GM23338 (cell line): ENCODE results near the gene CELF4. TPM values are rescaled to one million over a fixed set of nuclear protein-coding genes. Genes with fewer than 3 reads are reported as not detected.

ENCODE experiments used
- ATAC-seq: fragments of 200-7000 bp; cut with Tn5 transposase; 3 replicates; pipeline ENCODE4 v1.9.1; 2020
- DNase-seq: peaks from one replicate; pipeline ENCODE4 v3.0.0-alpha.2; 2015; ENCODE audit warnings: low spot score
- H2AFZ ChIP-seq: fragments of 200-600 bp; sonication (generic); 2 replicates; pipeline ENCODE4 v1.8.0; 2016; ENCODE audit warnings: antibody characterized with exemption, mild to moderate bottlenecking, moderate library complexity
- H3F3A ChIP-seq: fragments of 200-600 bp; sonication (generic); replicated peaks from 2 replicates; pipeline ENCODE4 v1.8.0; 2017; ENCODE audit warnings: antibody characterized with exemption, mixed run types, low read depth
- H3K27ac ChIP-seq: fragments of 200-600 bp; sonication (generic); 2 replicates; pipeline ENCODE4 v1.6.1; 2016; ENCODE audit warnings: low read depth
- H3K27me3 ChIP-seq: fragments of 200-600 bp; sonication (generic); 2 replicates; pipeline ENCODE4 v1.8.0; 2016; ENCODE audit warnings: mild to moderate bottlenecking, mixed run types, moderate library complexity; ENCODE audit not compliant: insufficient read depth
- H3K36me3 ChIP-seq: fragments of 200-600 bp; sonication (generic); 2 replicates; pipeline ENCODE4 v1.8.0; 2016; ENCODE audit warnings: mild to moderate bottlenecking; ENCODE audit not compliant: insufficient read depth
- H3K4me1 ChIP-seq: fragments of 200-600 bp; sonication (generic); 2 replicates; pipeline ENCODE4 v1.8.0; 2016; ENCODE audit warnings: mild to moderate bottlenecking, moderate library complexity; ENCODE audit not compliant: insufficient read depth
- H3K4me2 ChIP-seq: fragments of 200-600 bp; sonication (generic); 2 replicates; pipeline ENCODE4 v1.7.1; 2017; ENCODE audit warnings: mixed run types
- H3K4me3 ChIP-seq: fragments of 200-600 bp; sonication (generic); 2 replicates; pipeline ENCODE4 v1.6.1; 2016; ENCODE audit warnings: mixed run types
- H3K79me2 ChIP-seq: fragments of 200-600 bp; sonication (generic); replicated peaks from 2 replicates; pipeline ENCODE4 v1.8.0; 2017; ENCODE audit warnings: mild to moderate bottlenecking; ENCODE audit not compliant: insufficient read depth
- H3K9me2 ChIP-seq: fragments of 200-600 bp; sonication (generic); 2 replicates; pipeline ENCODE4 v1.8.0; 2017; ENCODE audit not compliant: insufficient read depth
- H4K20me1 ChIP-seq: fragments of 200-600 bp; sonication (generic); replicated peaks from 2 replicates; pipeline ENCODE4 v1.8.0; 2017; ENCODE audit warnings: mild to moderate bottlenecking; ENCODE audit not compliant: insufficient read depth
- H3K27ac Mint-ChIP-seq: 2 replicates; pipeline ENCODE4 v1.8.0; 2020; ENCODE audit warnings: inconsistent platforms, mild to moderate bottlenecking, moderate library complexity, mixed read lengths
- H3K27me3 Mint-ChIP-seq: 3 replicates; pipeline ENCODE4 v1.8.0; 2022; ENCODE audit warnings: low read depth, mild to moderate bottlenecking, moderate library complexity, mixed read lengths, inconsistent platforms; ENCODE audit not compliant: insufficient read depth, poor library complexity
- H3K36me3 Mint-ChIP-seq: 3 replicates; pipeline ENCODE4 v1.8.0; 2021; ENCODE audit warnings: low read depth, mild to moderate bottlenecking, inconsistent platforms, moderate library complexity, mixed read lengths
- H3K4me1 Mint-ChIP-seq: 3 replicates; pipeline ENCODE4 v1.8.0; 2020; ENCODE audit warnings: mild to moderate bottlenecking, inconsistent platforms, mixed read lengths
- H3K4me3 Mint-ChIP-seq: 3 replicates; pipeline ENCODE4 v1.8.0; 2021; ENCODE audit warnings: moderate library complexity, mild to moderate bottlenecking, inconsistent platforms, mixed read lengths
- H3K9me3 Mint-ChIP-seq: 3 replicates; pipeline ENCODE4 v1.8.0; 2020; ENCODE audit warnings: moderate library complexity, mild to moderate bottlenecking, inconsistent platforms, mixed read lengths
- CREB1 ChIP-seq: fragments of 250-450 bp; sonication (Bioruptor Pico); IDR thresholded peaks from 2 replicates; pipeline ENCODE4 v1.5.0; 2020; ENCODE audit warnings: low read depth, mild to moderate bottlenecking, moderate library complexity
- EZH2 ChIP-seq: fragments of 200-600 bp; sonication (generic); IDR thresholded peaks from one replicate; pipeline ENCODE4 v1.8.0; 2017; ENCODE audit warnings: antibody characterized with exemption, mild to moderate bottlenecking, low read depth; ENCODE audit not compliant: unreplicated experiment
- EZH2phosphoT487 ChIP-seq: fragments of 200-600 bp; sonication (generic); IDR thresholded peaks from one replicate; pipeline ENCODE4 v1.8.1; 2018; ENCODE audit warnings: antibody characterized with exemption; ENCODE audit not compliant: unreplicated experiment
- JUNB ChIP-seq: IDR thresholded peaks from one replicate; pipeline ENCODE4 v1.6.1; 2016; ENCODE audit warnings: antibody characterized with exemption; ENCODE audit not compliant: unreplicated experiment
- NANOG ChIP-seq: IDR thresholded peaks from 2 replicates; pipeline ENCODE4 v1.6.1; 2016; ENCODE audit warnings: antibody characterized with exemption, borderline replicate concordance
- POLR2AphosphoS5 ChIP-seq: IDR thresholded peaks from 2 replicates; pipeline ENCODE4 v1.6.1; 2016; ENCODE audit warnings: antibody characterized with exemption, low read depth
- STAT1 ChIP-seq: IDR thresholded peaks from one replicate; pipeline ENCODE4 v1.6.1; 2016; ENCODE audit warnings: antibody characterized with exemption; ENCODE audit not compliant: unreplicated experiment
- ZNF114 ChIP-seq: fragments of 250-450 bp; sonication (Bioruptor Pico); IDR thresholded peaks from 2 replicates; pipeline ENCODE4 v1.5.0; 2020; ENCODE audit warnings: mild to moderate bottlenecking, moderate library complexity
- ZNF331 ChIP-seq: fragments of 250-450 bp; sonication (Bioruptor Pico); IDR thresholded peaks from 2 replicates; pipeline ENCODE4 v1.5.0; 2020; ENCODE audit warnings: low read depth, mild to moderate bottlenecking, moderate library complexity
- polyA plus RNA-seq: library from polyadenylated mRNA; unstranded; fragments of >200 nt; fragmentation: Nextera tagmentation; extraction: Ambion mirVana; gene quantifications from 2 replicates; pipeline ENCODE4 v1.2.1, GENCODE V29; 2016
- total RNA-seq: library from RNA; depleted of rRNA; stranded (reverse); fragments of >200 nt; shearing (Covaris generic); gene quantifications from 2 replicates; pipeline ENCODE4 v1.2.3, GENCODE V29; 2014
- TF ChIP-seq, protein P1 (sequence below): IDR thresholded peaks from 2 replicates; pipeline ENCODE4 v1.6.1; 2016; ENCODE audit warnings: antibody characterized with exemption
- TF ChIP-seq, protein P2 (sequence below), 2 experiments: fragments of 200-600 bp in 1 of 2; sonication (generic) in 1 of 2; conservative IDR thresholded peaks; 2 replicates each; pipeline versions ENCODE4 v1.5.1 to v1.6.1; 2016 to 2017; ENCODE audit warnings: antibody characterized with exemption in 2 of 2, low read depth in 2 of 2, mild to moderate bottlenecking in 2 of 2, moderate library complexity in 1 of 2
- TF ChIP-seq, protein P3 (sequence below): fragments of 250-450 bp; sonication (Bioruptor Pico); IDR thresholded peaks from 2 replicates; pipeline ENCODE4 v1.5.0; 2020; ENCODE audit warnings: mild to moderate bottlenecking, moderate library complexity
- TF ChIP-seq, protein P4 (sequence below): IDR thresholded peaks from one replicate; pipeline ENCODE4 v1.6.1; 2018; ENCODE audit warnings: antibody characterized with exemption; ENCODE audit not compliant: unreplicated experiment

The CELF4 gene
- total and polyA plus RNA-seq, 2 experiments from 2014 or later: 2.6 to 6.7 TPM

DNA sequence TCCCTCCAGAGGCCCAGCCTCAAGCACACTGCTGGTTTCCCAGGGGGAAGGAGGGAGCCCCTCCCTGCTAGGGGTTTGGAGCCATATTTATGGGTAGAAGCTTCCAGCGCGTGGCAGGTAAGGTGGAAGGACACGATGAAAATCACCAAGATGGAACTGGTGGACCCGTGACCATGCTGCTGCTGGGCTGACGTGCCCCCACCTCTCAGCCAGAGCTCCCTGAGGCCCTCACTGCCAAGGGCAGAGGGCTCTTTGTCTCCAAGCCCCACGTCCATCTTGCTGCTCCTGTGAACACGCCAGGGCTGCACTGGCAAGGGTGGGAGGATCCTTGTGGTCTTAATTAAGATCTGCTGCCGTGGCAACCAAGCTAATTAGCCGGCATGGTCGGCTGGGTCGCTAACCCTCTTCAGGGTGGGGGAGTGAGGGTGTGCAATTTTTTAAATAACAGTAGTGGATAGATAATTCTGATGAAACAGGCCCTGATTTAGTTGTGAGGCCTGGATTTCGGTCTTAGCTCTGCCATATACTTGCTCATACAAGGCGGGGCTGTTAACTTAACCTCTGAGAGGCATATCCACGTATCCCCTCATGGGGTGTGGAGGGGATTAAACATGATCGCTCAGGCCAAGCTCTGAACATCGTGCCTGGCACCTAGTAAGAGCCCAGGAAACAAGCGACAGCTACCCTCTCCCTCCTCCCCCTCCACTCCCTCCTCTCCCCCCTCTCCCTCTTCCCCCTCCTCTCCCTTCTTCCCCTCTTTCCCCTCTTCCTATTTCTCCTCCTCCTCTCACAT lies 232.8 kb downstream of the CELF4 start:
- H3K4me1 Mint-ChIP-seq: peaks cover 5% of the 10 kb centered on the region

More for the DNA sequence above, 232.8 kb downstream of the CELF4 start:
- Histone ChIP-seq H3K9me2 (no peaks in the 10 kb centered on the region), H3K27me3 (no peaks in the 10 kb centered on the region), H3K36me3 (no peaks in the 10 kb centered on the region), H3K79me2 (no peaks in the 10 kb centered on the region), H3K4me2 (no peak overlapping the region), H3K4me1 (no peaks in the 10 kb centered on the region; the same call in 1 of the 2 replicates), H3K27ac (no peak overlapping the region), H3K4me3 (no peak overlapping the region), H2AFZ (no peak overlapping the region), H4K20me1 (no peaks in the 10 kb centered on the region), H3F3A (no peaks in the 10 kb centered on the region)
- TF ChIP-seq NANOG (no peak), ZNF114 (CRISPR knock-in tag) (no peak), STAT1 (no peak), CREB1 (CRISPR knock-in tag) (no peak), JUNB (no peak), EZH2 (no peak), EZH2phosphoT487 (no peak), POLR2AphosphoS5 (no peak), ZNF331 (CRISPR knock-in tag) (no peak)
- TF ChIP-seq, protein P1, sequence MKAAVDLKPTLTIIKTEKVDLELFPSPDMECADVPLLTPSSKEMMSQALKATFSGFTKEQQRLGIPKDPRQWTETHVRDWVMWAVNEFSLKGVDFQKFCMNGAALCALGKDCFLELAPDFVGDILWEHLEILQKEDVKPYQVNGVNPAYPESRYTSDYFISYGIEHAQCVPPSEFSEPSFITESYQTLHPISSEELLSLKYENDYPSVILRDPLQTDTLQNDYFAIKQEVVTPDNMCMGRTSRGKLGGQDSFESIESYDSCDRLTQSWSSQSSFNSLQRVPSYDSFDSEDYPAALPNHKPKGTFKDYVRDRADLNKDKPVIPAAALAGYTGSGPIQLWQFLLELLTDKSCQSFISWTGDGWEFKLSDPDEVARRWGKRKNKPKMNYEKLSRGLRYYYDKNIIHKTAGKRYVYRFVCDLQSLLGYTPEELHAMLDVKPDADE: no peak
- TF ChIP-seq, protein P2, sequence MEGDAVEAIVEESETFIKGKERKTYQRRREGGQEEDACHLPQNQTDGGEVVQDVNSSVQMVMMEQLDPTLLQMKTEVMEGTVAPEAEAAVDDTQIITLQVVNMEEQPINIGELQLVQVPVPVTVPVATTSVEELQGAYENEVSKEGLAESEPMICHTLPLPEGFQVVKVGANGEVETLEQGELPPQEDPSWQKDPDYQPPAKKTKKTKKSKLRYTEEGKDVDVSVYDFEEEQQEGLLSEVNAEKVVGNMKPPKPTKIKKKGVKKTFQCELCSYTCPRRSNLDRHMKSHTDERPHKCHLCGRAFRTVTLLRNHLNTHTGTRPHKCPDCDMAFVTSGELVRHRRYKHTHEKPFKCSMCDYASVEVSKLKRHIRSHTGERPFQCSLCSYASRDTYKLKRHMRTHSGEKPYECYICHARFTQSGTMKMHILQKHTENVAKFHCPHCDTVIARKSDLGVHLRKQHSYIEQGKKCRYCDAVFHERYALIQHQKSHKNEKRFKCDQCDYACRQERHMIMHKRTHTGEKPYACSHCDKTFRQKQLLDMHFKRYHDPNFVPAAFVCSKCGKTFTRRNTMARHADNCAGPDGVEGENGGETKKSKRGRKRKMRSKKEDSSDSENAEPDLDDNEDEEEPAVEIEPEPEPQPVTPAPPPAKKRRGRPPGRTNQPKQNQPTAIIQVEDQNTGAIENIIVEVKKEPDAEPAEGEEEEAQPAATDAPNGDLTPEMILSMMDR (conservative IDR thresholded peaks at IDR 0.05; ENCODE audit: low read depth in 2 of 2): no peak
- TF ChIP-seq, protein P3, sequence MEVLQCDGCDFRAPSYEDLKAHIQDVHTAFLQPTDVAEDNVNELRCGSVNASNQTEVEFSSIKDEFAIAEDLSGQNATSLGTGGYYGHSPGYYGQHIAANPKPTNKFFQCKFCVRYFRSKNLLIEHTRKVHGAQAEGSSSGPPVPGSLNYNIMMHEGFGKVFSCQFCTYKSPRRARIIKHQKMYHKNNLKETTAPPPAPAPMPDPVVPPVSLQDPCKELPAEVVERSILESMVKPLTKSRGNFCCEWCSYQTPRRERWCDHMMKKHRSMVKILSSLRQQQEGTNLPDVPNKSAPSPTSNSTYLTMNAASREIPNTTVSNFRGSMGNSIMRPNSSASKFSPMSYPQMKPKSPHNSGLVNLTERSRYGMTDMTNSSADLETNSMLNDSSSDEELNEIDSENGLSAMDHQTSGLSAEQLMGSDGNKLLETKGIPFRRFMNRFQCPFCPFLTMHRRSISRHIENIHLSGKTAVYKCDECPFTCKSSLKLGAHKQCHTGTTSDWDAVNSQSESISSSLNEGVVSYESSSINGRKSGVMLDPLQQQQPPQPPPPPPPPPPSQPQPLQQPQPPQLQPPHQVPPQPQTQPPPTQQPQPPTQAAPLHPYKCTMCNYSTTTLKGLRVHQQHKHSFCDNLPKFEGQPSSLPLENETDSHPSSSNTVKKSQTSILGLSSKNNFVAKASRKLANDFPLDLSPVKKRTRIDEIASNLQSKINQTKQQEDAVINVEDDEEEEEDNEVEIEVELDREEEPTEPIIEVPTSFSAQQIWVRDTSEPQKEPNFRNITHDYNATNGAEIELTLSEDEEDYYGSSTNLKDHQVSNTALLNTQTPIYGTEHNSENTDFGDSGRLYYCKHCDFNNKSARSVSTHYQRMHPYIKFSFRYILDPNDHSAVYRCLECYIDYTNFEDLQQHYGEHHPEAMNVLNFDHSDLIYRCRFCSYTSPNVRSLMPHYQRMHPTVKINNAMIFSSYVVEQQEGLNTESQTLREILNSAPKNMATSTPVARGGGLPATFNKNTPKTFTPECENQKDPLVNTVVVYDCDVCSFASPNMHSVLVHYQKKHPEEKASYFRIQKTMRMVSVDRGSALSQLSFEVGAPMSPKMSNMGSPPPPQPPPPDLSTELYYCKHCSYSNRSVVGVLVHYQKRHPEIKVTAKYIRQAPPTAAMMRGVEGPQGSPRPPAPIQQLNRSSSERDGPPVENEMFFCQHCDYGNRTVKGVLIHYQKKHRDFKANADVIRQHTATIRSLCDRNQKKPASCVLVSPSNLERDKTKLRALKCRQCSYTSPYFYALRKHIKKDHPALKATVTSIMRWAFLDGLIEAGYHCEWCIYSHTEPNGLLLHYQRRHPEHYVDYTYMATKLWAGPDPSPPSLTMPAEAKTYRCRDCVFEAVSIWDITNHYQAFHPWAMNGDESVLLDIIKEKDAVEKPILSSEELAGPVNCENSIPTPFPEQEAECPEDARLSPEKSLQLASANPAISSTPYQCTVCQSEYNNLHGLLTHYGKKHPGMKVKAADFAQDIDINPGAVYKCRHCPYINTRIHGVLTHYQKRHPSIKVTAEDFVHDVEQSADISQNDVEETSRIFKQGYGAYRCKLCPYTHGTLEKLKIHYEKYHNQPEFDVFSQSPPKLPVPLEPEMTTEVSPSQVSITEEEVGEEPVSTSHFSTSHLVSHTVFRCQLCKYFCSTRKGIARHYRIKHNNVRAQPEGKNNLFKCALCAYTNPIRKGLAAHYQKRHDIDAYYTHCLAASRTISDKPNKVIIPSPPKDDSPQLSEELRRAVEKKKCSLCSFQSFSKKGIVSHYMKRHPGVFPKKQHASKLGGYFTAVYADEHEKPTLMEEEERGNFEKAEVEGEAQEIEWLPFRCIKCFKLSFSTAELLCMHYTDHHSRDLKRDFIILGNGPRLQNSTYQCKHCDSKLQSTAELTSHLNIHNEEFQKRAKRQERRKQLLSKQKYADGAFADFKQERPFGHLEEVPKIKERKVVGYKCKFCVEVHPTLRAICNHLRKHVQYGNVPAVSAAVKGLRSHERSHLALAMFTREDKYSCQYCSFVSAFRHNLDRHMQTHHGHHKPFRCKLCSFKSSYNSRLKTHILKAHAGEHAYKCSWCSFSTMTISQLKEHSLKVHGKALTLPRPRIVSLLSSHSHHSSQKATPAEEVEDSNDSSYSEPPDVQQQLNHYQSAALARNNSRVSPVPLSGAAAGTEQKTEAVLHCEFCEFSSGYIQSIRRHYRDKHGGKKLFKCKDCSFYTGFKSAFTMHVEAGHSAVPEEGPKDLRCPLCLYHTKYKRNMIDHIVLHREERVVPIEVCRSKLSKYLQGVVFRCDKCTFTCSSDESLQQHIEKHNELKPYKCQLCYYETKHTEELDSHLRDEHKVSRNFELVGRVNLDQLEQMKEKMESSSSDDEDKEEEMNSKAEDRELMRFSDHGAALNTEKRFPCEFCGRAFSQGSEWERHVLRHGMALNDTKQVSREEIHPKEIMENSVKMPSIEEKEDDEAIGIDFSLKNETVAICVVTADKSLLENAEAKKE (CRISPR knock-in tag): no peak
- TF ChIP-seq, protein P4, sequence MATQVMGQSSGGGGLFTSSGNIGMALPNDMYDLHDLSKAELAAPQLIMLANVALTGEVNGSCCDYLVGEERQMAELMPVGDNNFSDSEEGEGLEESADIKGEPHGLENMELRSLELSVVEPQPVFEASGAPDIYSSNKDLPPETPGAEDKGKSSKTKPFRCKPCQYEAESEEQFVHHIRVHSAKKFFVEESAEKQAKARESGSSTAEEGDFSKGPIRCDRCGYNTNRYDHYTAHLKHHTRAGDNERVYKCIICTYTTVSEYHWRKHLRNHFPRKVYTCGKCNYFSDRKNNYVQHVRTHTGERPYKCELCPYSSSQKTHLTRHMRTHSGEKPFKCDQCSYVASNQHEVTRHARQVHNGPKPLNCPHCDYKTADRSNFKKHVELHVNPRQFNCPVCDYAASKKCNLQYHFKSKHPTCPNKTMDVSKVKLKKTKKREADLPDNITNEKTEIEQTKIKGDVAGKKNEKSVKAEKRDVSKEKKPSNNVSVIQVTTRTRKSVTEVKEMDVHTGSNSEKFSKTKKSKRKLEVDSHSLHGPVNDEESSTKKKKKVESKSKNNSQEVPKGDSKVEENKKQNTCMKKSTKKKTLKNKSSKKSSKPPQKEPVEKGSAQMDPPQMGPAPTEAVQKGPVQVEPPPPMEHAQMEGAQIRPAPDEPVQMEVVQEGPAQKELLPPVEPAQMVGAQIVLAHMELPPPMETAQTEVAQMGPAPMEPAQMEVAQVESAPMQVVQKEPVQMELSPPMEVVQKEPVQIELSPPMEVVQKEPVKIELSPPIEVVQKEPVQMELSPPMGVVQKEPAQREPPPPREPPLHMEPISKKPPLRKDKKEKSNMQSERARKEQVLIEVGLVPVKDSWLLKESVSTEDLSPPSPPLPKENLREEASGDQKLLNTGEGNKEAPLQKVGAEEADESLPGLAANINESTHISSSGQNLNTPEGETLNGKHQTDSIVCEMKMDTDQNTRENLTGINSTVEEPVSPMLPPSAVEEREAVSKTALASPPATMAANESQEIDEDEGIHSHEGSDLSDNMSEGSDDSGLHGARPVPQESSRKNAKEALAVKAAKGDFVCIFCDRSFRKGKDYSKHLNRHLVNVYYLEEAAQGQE: no peak
- peaks cover 5% of the 10 kb centered on the region for H3K27me3 Mint-ChIP-seq
- no peaks in the 10 kb centered on the region for H3K9me3 Mint-ChIP-seq
- no peak overlapping the region for H3K27ac Mint-ChIP-seq
- no peaks in the 10 kb centered on the region for H3K36me3 Mint-ChIP-seq
- no peak overlapping the region for H3K4me3 Mint-ChIP-seq
- ATAC-seq (no peak), DNase-seq (no peak)
